H1 (cell line): Measurements from ENCODE around the gene NFAM1. TPM values are rescaled to one million over a fixed set of nuclear protein-coding genes. Genes with fewer than 3 reads are reported as not detected.

Experiments used
- CTCF ChIA-PET: fragments of 300-600 bp; sonication (Branson Sonifier 250); formaldehyde crosslinking; loops from one replicate; lab custom pipeline; 2021; ENCODE audit not compliant: partially characterized antibody; lab: Charles Lee
- POLR2A ChIA-PET: fragments of 300-600 bp; sonication (Branson Sonifier 250); formaldehyde crosslinking; loops from one replicate; lab custom pipeline; 2021; ENCODE audit warnings: inconsistent platforms; ENCODE audit not compliant: partially characterized antibody; lab: Charles Lee
- DNase-seq, 2 experiments: peaks; one replicate each; pipeline versions ENCODE4 v3.0.0 to v3.0.0-alpha.2; 2010 to 2022; ENCODE audit warnings: low spot score in 2 of 2, low read depth in 1 of 2, mixed read lengths in 1 of 2
- FAIRE-seq: peaks from 2 replicates; lab custom pipeline; 2011; peaks lifted over from hg19 to GRCh38; lab: Jason Lieb, UNC
- H2AFZ ChIP-seq: 2 replicates; pipeline ENCODE4 v1.8.1; 2012; ENCODE audit warnings: low read length, inconsistent platforms
- H2AK5ac ChIP-seq: 2 replicates; pipeline ENCODE4 v1.6.1; 2013; ENCODE audit warnings: low read depth, low read length
- H2BK120ac ChIP-seq: replicated peaks from 2 replicates; pipeline ENCODE3; 2013; ENCODE audit warnings: low read depth, low read length, inconsistent platforms
- H2BK12ac ChIP-seq: 2 replicates; pipeline ENCODE4 v1.6.1; 2013; ENCODE audit warnings: low read depth, low read length
- H2BK15ac ChIP-seq: 2 replicates; pipeline ENCODE4 v1.6.1; 2013; ENCODE audit warnings: low read length
- H2BK20ac ChIP-seq: 2 replicates; pipeline ENCODE4 v1.6.1; 2013; ENCODE audit warnings: low read length
- H2BK5ac ChIP-seq: 2 replicates; pipeline ENCODE4 v1.6.1; 2013; ENCODE audit warnings: low read depth, low read length
- H3K14ac ChIP-seq: 2 replicates; pipeline ENCODE4 v1.6.1; 2013; ENCODE audit warnings: inconsistent platforms; ENCODE audit not compliant: insufficient read length
- H3K18ac ChIP-seq: 2 replicates; pipeline ENCODE4 v1.6.1; 2013; ENCODE audit warnings: low read length; ENCODE audit errors: extremely low read depth
- H3K23ac ChIP-seq: 2 replicates; pipeline ENCODE4 v1.6.1; 2013; ENCODE audit warnings: inconsistent platforms; ENCODE audit not compliant: insufficient read length
- H3K23me2 ChIP-seq: 2 replicates; pipeline ENCODE4 v1.6.1; 2013; ENCODE audit warnings: low read depth, low read length
- H3K27ac ChIP-seq: 2 replicates; pipeline ENCODE4 v1.6.1; 2011; ENCODE audit warnings: low read depth, low read length, inconsistent platforms
- H3K27me3 ChIP-seq, 4 experiments: replicated peaks in 1 of 4; 1 replicate in 1 of 4; 2 replicates in 3 of 4; pipeline versions ENCODE4 v1.6.1 to v1.8.1; 2011 to 2013; ENCODE audit warnings: low read length in 3 of 4, mild to moderate bottlenecking in 3 of 4, inconsistent platforms in 2 of 4, mixed read lengths in 2 of 4, moderate library complexity in 1 of 4; ENCODE audit not compliant: control insufficient read depth in 3 of 4, insufficient read depth in 3 of 4; ENCODE audit errors: extremely low read depth in 1 of 4
- H3K36me3 ChIP-seq, 4 experiments: 2 replicates each; pipeline versions ENCODE4 v1.6.1 to v1.8.1; 2011 to 2013; ENCODE audit warnings: mild to moderate bottlenecking in 4 of 4, low read length in 3 of 4, moderate library complexity in 2 of 4, control low read depth in 1 of 4, inconsistent platforms in 1 of 4; ENCODE audit not compliant: insufficient read depth in 4 of 4, control insufficient read depth in 2 of 4
- H3K4ac ChIP-seq: replicated peaks from 2 replicates; pipeline ENCODE3; 2013; ENCODE audit warnings: low read length, low read depth, mixed read lengths, inconsistent platforms; ENCODE audit not compliant: insufficient read length
- H3K4me1 ChIP-seq, 4 experiments: replicated peaks in 1 of 4; 1 replicate in 1 of 4; 2 replicates in 3 of 4; pipeline versions ENCODE4 v1.6.1 to v1.8.1; 2011 to 2013; ENCODE audit warnings: low read length in 3 of 4, inconsistent platforms in 2 of 4, mixed read lengths in 1 of 4; ENCODE audit not compliant: insufficient read depth in 4 of 4, control insufficient read depth in 3 of 4
- H3K4me2 ChIP-seq, 2 experiments: 2 replicates each; pipeline versions ENCODE4 v1.6.1 to v1.8.1; 2011 to 2013; ENCODE audit warnings: low read depth in 2 of 2, low read length in 2 of 2, control low read depth in 1 of 2, inconsistent platforms in 1 of 2, mild to moderate bottlenecking in 1 of 2; ENCODE audit not compliant: insufficient read depth in 1 of 2
- H3K4me3 ChIP-seq, 4 experiments: fragments of 200-600, 300-600 bp in 1 of 4; sonication (generic), shearing (Covaris generic), sonication (Bioruptor Twin) in 1 of 4; 2 replicates each; pipeline versions ENCODE4 v1.5.1 to v1.8.1; 2011 to 2016; ENCODE audit warnings: low read length in 4 of 4, low read depth in 3 of 4, control low read depth in 2 of 4, inconsistent platforms in 2 of 4, mild to moderate bottlenecking in 2 of 4, mixed read lengths in 1 of 4, moderate library complexity in 1 of 4; ENCODE audit not compliant: insufficient read depth in 2 of 4; ENCODE audit errors: extremely low read depth in 1 of 4
- H3K56ac ChIP-seq: replicated peaks from 2 replicates; pipeline ENCODE3; 2013; ENCODE audit warnings: low read depth, mild to moderate bottlenecking, mixed read lengths, low read length, inconsistent platforms; ENCODE audit not compliant: insufficient read length
- H3K79me1 ChIP-seq: 2 replicates; pipeline ENCODE4 v1.6.1; 2013; ENCODE audit warnings: low read depth, low read length, control low read depth
- H3K79me2 ChIP-seq, 2 experiments: 2 replicates each; pipeline versions ENCODE4 v1.6.1 to v1.8.1; 2012 to 2013; ENCODE audit warnings: low read length in 2 of 2, mild to moderate bottlenecking in 2 of 2, inconsistent platforms in 1 of 2; ENCODE audit not compliant: insufficient read depth in 2 of 2, control insufficient read depth in 1 of 2
- H3K9ac ChIP-seq, 4 experiments: replicated peaks in 1 of 4; 1 replicate in 1 of 4; 2 replicates in 3 of 4; pipeline versions ENCODE4 v1.6.1 to v1.8.1; 2011 to 2013; ENCODE audit warnings: low read depth in 3 of 4, low read length in 3 of 4, control low read depth in 2 of 4, mild to moderate bottlenecking in 2 of 4, moderate library complexity in 2 of 4, inconsistent platforms in 1 of 4; ENCODE audit errors: extremely low read depth in 1 of 4
- H3K9me3 ChIP-seq, 2 experiments: 2 replicates each; pipeline versions ENCODE4 v1.6.1 to v1.8.1; 2012 to 2013; ENCODE audit warnings: mild to moderate bottlenecking in 2 of 2, moderate library complexity in 2 of 2, control low read depth in 1 of 2, inconsistent platforms in 1 of 2, low read depth in 1 of 2, low read length in 1 of 2, mixed read lengths in 1 of 2; ENCODE audit not compliant: insufficient read depth in 2 of 2
- H4K20me1 ChIP-seq, 2 experiments: replicated peaks in 1 of 2; 2 replicates each; pipeline versions ENCODE3 to v1.8.1; 2011 to 2013; ENCODE audit warnings: inconsistent platforms in 2 of 2, low read length in 2 of 2, mild to moderate bottlenecking in 1 of 2; ENCODE audit not compliant: insufficient read depth in 2 of 2, control insufficient read depth in 1 of 2
- H4K5ac ChIP-seq: 2 replicates; pipeline ENCODE4 v1.6.1; 2013; ENCODE audit warnings: low read length, low read depth, mixed read lengths, inconsistent platforms; ENCODE audit not compliant: insufficient read length
- H4K8ac ChIP-seq: 2 replicates; pipeline ENCODE4 v1.8.0; 2013; ENCODE audit warnings: mild to moderate bottlenecking, moderate library complexity, low read length, inconsistent platforms; ENCODE audit not compliant: insufficient read depth; ENCODE audit errors: extremely low read depth
- H4K91ac ChIP-seq: replicated peaks from 2 replicates; pipeline ENCODE3; 2013; ENCODE audit warnings: low read length, mixed read lengths, inconsistent platforms; ENCODE audit not compliant: insufficient read length
- ATF3 ChIP-seq: IDR thresholded peaks from 2 replicates; pipeline ENCODE4 v1.6.1; 2011; ENCODE audit warnings: low read depth, mild to moderate bottlenecking, low read length; ENCODE audit not compliant: insufficient read depth
- BCL11A ChIP-seq, 2 experiments: IDR thresholded peaks; one replicate each; pipeline ENCODE4 v1.6.1; 2011; ENCODE audit warnings: low read depth in 2 of 2, low read length in 2 of 2, mild to moderate bottlenecking in 2 of 2
- EGR1 ChIP-seq: IDR thresholded peaks from 2 replicates; pipeline ENCODE4 v1.6.1; 2011; ENCODE audit warnings: low read depth, low read length, borderline replicate concordance
- EP300 ChIP-seq, 2 experiments: IDR thresholded peaks; 1 replicate in 1 of 2; 2 replicates in 1 of 2; pipeline ENCODE4 v1.6.1; 2011 to 2012; ENCODE audit warnings: low read depth in 2 of 2, low read length in 2 of 2, mild to moderate bottlenecking in 2 of 2, borderline replicate concordance in 1 of 2, inconsistent platforms in 1 of 2, moderate library complexity in 1 of 2
- EZH2 ChIP-seq: fragments of 200-600 bp; sonication (generic); IDR thresholded peaks from 2 replicates; pipeline ENCODE4 v1.7.1; 2012; ENCODE audit warnings: low read depth, mild to moderate bottlenecking, moderate library complexity, low read length, inconsistent platforms; ENCODE audit not compliant: severe bottlenecking
- HDAC2 ChIP-seq, 2 experiments: fragments of 300-600 bp in 1 of 2; sonication (generic) in 1 of 2; IDR thresholded peaks; 2 replicates each; pipeline ENCODE4 v1.6.1; 2011 to 2012; ENCODE audit warnings: low read depth in 2 of 2, low read length in 2 of 2, mild to moderate bottlenecking in 2 of 2, moderate library complexity in 2 of 2, borderline replicate concordance in 1 of 2, inconsistent platforms in 1 of 2
- JUN ChIP-seq: IDR thresholded peaks from 2 replicates; pipeline ENCODE4 v1.6.1; 2011; ENCODE audit warnings: low read depth, mild to moderate bottlenecking, improper control_type of control experiment, low read length
- POLR2A ChIP-seq, 2 experiments: IDR thresholded peaks; 1 replicate in 1 of 2; 2 replicates in 1 of 2; pipeline ENCODE4 v1.6.1; 2011; ENCODE audit warnings: low read depth in 2 of 2, low read length in 2 of 2, mild to moderate bottlenecking in 2 of 2; ENCODE audit errors: control extremely low read depth in 1 of 2
- POLR2AphosphoS5 ChIP-seq: IDR thresholded peaks from 2 replicates; pipeline ENCODE4 v1.6.1; 2011; ENCODE audit warnings: low read depth, low read length
- SP4 ChIP-seq: IDR thresholded peaks from 2 replicates; pipeline ENCODE4 v1.6.1; 2012; ENCODE audit warnings: low read length, inconsistent platforms
- SUZ12 ChIP-seq: fragments of 200-600 bp; sonication (generic); IDR thresholded peaks from 2 replicates; pipeline ENCODE4 v1.6.1; 2012; ENCODE audit warnings: mild to moderate bottlenecking, inconsistent platforms, low read length, moderate library complexity, mixed read lengths
- TCF12 ChIP-seq: IDR thresholded peaks from 2 replicates; pipeline ENCODE4 v1.6.1; 2011; ENCODE audit warnings: low read depth, mild to moderate bottlenecking, low read length
- WGBS, 2 experiments: shearing (Covaris generic) in 1 of 2; methylation state at CpG; one replicate each; pipeline versions ENCODE4 v1.1.6 to v1.1.7; 2013 to 2015; ENCODE audit warnings: low lambda C conversion rate in 2 of 2, mixed read lengths in 2 of 2, inconsistent platforms in 1 of 2, low coverage in 1 of 2, missing lambda C conversion rate in 1 of 2; ENCODE audit not compliant: insufficient replicate concordance in 2 of 2, insufficient coverage in 1 of 2, insufficient read length in 1 of 2; ENCODE audit errors: extremely low coverage in 1 of 2, missing lambda C conversion rate in 1 of 2; 5-methylcytosine and 5-hydroxymethylcytosine counted together
- polyA plus RNA-seq, 7 experiments: library from polyadenylated mRNA; depleted of rRNA in 3 of 7; stranded (reverse) in 5 of 7; unstranded in 2 of 7; fragments of >200 nt in 5 of 7; fragments of 200-250 nt in 2 of 7; gene quantifications; 1 replicate in 5 of 7; 2 replicates in 1 of 7; 4 replicates in 1 of 7; pipeline versions ENCODE4 v1.2.1 to v1.2.3, GENCODE V29; 2011 to 2013; ENCODE audit warnings: missing spikeins in 2 of 7, mixed read lengths in 2 of 7
- total RNA-seq: library from RNA; stranded (reverse); fragmentation: NEBNext Ultra II Directional; extraction: Animal tissue kit (Norgen Biotek cat#: 25700); gene quantifications from 2 replicates; pipeline ENCODE4 v1.2.1, GENCODE V29; 2021

NFAM1 gene
- total and polyA plus RNA-seq, 2 of the 8 experiments (the other 6 are each of a cell fraction or from before 2014, with no cell fraction given) = 0.62 to 0.73 TPM

- FAIRE-seq (no peak), DNase-seq (no peak)
- Histone ChIP-seq H3K9me3 (no peaks in the 10 kb centered on the region), H4K91ac (peak overlapping the region; percentile 45), H3K14ac (no peak overlapping the region), H3K4me1 (peaks cover 0 to 15% (median 8%) of the 10 kb centered on the region in 4 experiments; a peak in 4 of 7 replicates), H3K27ac (no peak overlapping the region), H3K36me3 (no peaks in the 10 kb centered on the region), H2BK20ac (no peak overlapping the region), H2AK5ac (no peak overlapping the region), H3K23ac (no peak overlapping the region), H3K4me3 (no peak overlapping the region), H3K27me3 (no peaks in the 10 kb centered on the region), H2BK5ac (no peak overlapping the region), H3K56ac (no peak overlapping the region), H3K4ac (no peak overlapping the region), H3K79me2 (no peaks in the 10 kb centered on the region), H3K4me2 (no peak overlapping the region), H3K23me2 (no peaks in the 10 kb centered on the region), H2AFZ (no peak overlapping the region), H2BK15ac (0 out of 2 replicates have a peak overlapping the region, but pooled peaks have one; percentile 98), H4K8ac (peak overlapping the region; percentile 52; the same call in 1 of the 2 replicates), H4K5ac (no peak overlapping the region), H3K18ac (no peak overlapping the region), H2BK120ac (no peak overlapping the region), H3K9ac (no peak overlapping the region), H4K20me1 (no peaks in the 10 kb centered on the region), H3K79me1 (no peaks in the 10 kb centered on the region), H2BK12ac (no peak overlapping the region)
- ChIA-PET POLR2A (interaction anchor here (1.2 to 1.3 kb wide), 2 partner anchors 8 to 32 kb away, joined by 3 read pairs; no protein-coding TSS in a partner anchor), CTCF (interaction anchor here (0.7 to 2.9 kb wide), 14 partner anchors 11 to 93 kb away, joined by 3 to 11 read pairs (median 6); partner anchors contain the start of gene NFAM1)
- 86% methylated on average over 18 of the region's 18 CpGs; no CpG with 5 or more reads in 1 of the 2 experiments for WGBS, 2 experiments
- TF ChIP-seq POLR2AphosphoS5 = no peak
- no peak for TF ChIP-seq BCL11A (IDR thresholded peaks at IDR 0.05; ENCODE audit: low read depth in 2 of 2, low read length in 2 of 2)
- no peak for TF ChIP-seq POLR2A (IDR thresholded peaks at IDR 0.05; ENCODE audit: control extremely low read depth in 1 of 2, low read depth in 2 of 2, low read length in 2 of 2)
- TF ChIP-seq SUZ12 = no peak
- no peak for TF ChIP-seq EZH2
- TF ChIP-seq EGR1 = no peak
- no peak for TF ChIP-seq EP300 (IDR thresholded peaks at IDR 0.05; ENCODE audit: borderline replicate concordance in 1 of 2, low read depth in 2 of 2, low read length in 2 of 2)
- no peak for TF ChIP-seq JUN
- TF ChIP-seq HDAC2 (IDR thresholded peaks at IDR 0.05; ENCODE audit: borderline replicate concordance in 1 of 2, low read depth in 2 of 2, low read length in 2 of 2) = no peak
- no peak for TF ChIP-seq TCF12
- TF ChIP-seq SP4 = no peak
- TF ChIP-seq ATF3 = no peak
Measured at GRCh38 chr22:42400811-42401534, 31.2 kb downstream of the NFAM1 start.
